Natural killer cell (primary cell): Measurements from ENCODE around the gene MISP3. TPM values are rescaled to one million over a fixed set of nuclear protein-coding genes. Genes with fewer than 3 reads are reported as not detected.

Source experiments
- ATAC-seq, 3 donors: fragments of 150-1000 bp in 2 of 3; fragments of 200-7000 bp in 1 of 3; cut with Tn5 transposase; 1 replicate in 1 of 3; 2 replicates in 2 of 3; pipeline ENCODE4 v1.10.0; 2021; ENCODE audit warnings: mild to moderate bottlenecking in 2 of 3, moderate library complexity in 2 of 3
- DNase-seq, 2 donors: peaks; one replicate each; pipeline versions ENCODE4 v3.0.0 to v3.0.0-alpha.2; 2013 to 2021; ENCODE audit warnings: mixed read lengths in 1 of 2
- H3K27ac ChIP-seq: one replicate; pipeline ENCODE4 v1.5.1; 2013; ENCODE audit warnings: mild to moderate bottlenecking, low read length
- H3K27me3 ChIP-seq: one replicate; pipeline ENCODE4 v1.6.1; 2013; ENCODE audit warnings: low read length; ENCODE audit not compliant: control insufficient read depth, insufficient read depth
- H3K36me3 ChIP-seq: one replicate; pipeline ENCODE4 v1.6.1; 2013; ENCODE audit warnings: low read length; ENCODE audit not compliant: control insufficient read depth, insufficient read depth
- H3K4me1 ChIP-seq: one replicate; pipeline ENCODE4 v1.6.1; 2013; ENCODE audit warnings: low read length; ENCODE audit not compliant: control insufficient read depth, insufficient read depth
- H3K4me3 ChIP-seq: one replicate; pipeline ENCODE4 v1.5.1; 2013; ENCODE audit warnings: low read length
- H3K9me3 ChIP-seq: one replicate; pipeline ENCODE4 v1.6.1; 2013; ENCODE audit warnings: low read length; ENCODE audit not compliant: control insufficient read depth, insufficient read depth
- H3K27ac Mint-ChIP-seq, 2 donors: one replicate each; pipeline ENCODE4 v1.8.0; 2022; ENCODE audit warnings: mild to moderate bottlenecking in 2 of 2, mixed read lengths in 2 of 2, moderate library complexity in 1 of 2
- H3K27me3 Mint-ChIP-seq, 2 donors: one replicate each; pipeline ENCODE4 v1.8.0; 2022; ENCODE audit warnings: low read depth in 2 of 2, mixed read lengths in 2 of 2
- H3K36me3 Mint-ChIP-seq: one replicate; pipeline ENCODE4 v1.8.0; 2022; ENCODE audit warnings: mixed read lengths
- H3K4me1 Mint-ChIP-seq, 2 donors: one replicate each; pipeline ENCODE4 v1.8.0; 2022; ENCODE audit warnings: mixed read lengths in 2 of 2
- H3K4me3 Mint-ChIP-seq: one replicate; pipeline ENCODE4 v1.8.0; 2022; ENCODE audit warnings: mild to moderate bottlenecking, moderate library complexity, mixed read lengths
- H3K9me3 Mint-ChIP-seq, 2 donors: one replicate each; pipeline ENCODE4 v1.8.0; 2022; ENCODE audit warnings: mixed read lengths in 2 of 2
- WGBS: methylation state at CpG from one replicate; pipeline ENCODE4 v1.1.7; 2013; ENCODE audit warnings: missing lambda C conversion rate; ENCODE audit not compliant: insufficient coverage; 5-methylcytosine and 5-hydroxymethylcytosine counted together
- intact Hi-C: fragments of 100-400 bp; cut with micrococcal nuclease; formaldehyde crosslinking; loops from one replicate; pipeline ENCODE4 v1.14.2; 2022
- total RNA-seq, 4 donors: library from RNA; stranded (reverse); fragments of 120-200 nt in 1 of 4; gene quantifications; one replicate each; pipeline versions ENCODE4 v1.2.3 to v1.2.4, GENCODE V29; 2013 to 2022
- TF ChIP-seq, protein P1 (sequence below): fragments of 200-600 bp; IDR thresholded peaks from one replicate; pipeline ENCODE4 v1.8.0; 2022; ENCODE audit warnings: antibody characterized with exemption

Gene MISP3
- total RNA-seq, 3 donors from 2014 or later (not counting 1 experiment from before 2014, with no cell fraction given) = 2.4 to 4.1 (median 2.4) TPM

DNA sequence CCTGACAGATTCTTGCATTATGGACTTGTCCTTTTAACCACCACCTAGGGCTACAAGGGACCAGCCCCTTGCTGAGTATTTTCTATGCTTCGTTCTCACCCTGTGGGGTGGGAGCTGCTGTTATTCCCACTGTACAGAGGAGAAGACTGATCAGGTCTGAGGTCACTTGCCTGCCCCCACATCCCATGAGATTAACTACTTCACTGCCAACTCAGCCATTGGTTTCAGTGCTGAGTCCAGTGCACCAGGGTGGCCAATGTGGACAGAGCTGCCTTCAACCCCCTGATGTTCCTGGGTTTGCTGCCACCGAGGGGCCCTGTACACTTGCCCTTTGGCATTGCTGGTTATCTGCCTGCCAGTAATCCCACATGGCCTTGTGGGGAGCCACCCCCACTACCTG, 38.1 kb downstream of the MISP3 start:
- Mint-ChIP-seq H3K27me3 (no peaks in the 10 kb centered on the region), H3K36me3 (no peaks in the 10 kb centered on the region), H3K4me3 (no peak overlapping the region), H3K9me3 (no peaks in the 10 kb centered on the region), H3K27ac (no peak overlapping the region), H3K4me1 (peaks cover 5 to 21% of the 10 kb centered on the region in 2 donors)
- WGBS = 93% methylated on average over 2 of the region's 2 CpGs
- peaks cover 6% of the 10 kb centered on the region for H3K36me3 ChIP-seq
- ATAC-seq (no peak), DNase-seq (no peak)
- peaks cover 26% of the 10 kb centered on the region for H3K4me1 ChIP-seq
- TF ChIP-seq, protein P1, sequence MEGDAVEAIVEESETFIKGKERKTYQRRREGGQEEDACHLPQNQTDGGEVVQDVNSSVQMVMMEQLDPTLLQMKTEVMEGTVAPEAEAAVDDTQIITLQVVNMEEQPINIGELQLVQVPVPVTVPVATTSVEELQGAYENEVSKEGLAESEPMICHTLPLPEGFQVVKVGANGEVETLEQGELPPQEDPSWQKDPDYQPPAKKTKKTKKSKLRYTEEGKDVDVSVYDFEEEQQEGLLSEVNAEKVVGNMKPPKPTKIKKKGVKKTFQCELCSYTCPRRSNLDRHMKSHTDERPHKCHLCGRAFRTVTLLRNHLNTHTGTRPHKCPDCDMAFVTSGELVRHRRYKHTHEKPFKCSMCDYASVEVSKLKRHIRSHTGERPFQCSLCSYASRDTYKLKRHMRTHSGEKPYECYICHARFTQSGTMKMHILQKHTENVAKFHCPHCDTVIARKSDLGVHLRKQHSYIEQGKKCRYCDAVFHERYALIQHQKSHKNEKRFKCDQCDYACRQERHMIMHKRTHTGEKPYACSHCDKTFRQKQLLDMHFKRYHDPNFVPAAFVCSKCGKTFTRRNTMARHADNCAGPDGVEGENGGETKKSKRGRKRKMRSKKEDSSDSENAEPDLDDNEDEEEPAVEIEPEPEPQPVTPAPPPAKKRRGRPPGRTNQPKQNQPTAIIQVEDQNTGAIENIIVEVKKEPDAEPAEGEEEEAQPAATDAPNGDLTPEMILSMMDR = no peak
- H3K27me3 ChIP-seq = no peaks in the 10 kb centered on the region
- H3K27ac ChIP-seq = no peak overlapping the region
- no peak overlapping the region for H3K4me3 ChIP-seq
- no peaks in the 10 kb centered on the region for H3K9me3 ChIP-seq
- intact Hi-C loops = no loop called here

GRCh38 chr19:14111486-14111885, 38.9 kb downstream of the MISP3 start:
- DNase-seq = no peak
- Mint-ChIP-seq H3K27ac (peak overlapping the region in 1 of 2 donors; percentile 38), H3K36me3 (no peaks in the 10 kb centered on the region), H3K4me1 (peaks cover 13 to 27% of the 10 kb centered on the region in 2 donors), H3K9me3 (no peaks in the 10 kb centered on the region), H3K27me3 (no peaks in the 10 kb centered on the region), H3K4me3 (no peak overlapping the region)
- Histone ChIP-seq H3K4me3 (no peak overlapping the region), H3K9me3 (no peaks in the 10 kb centered on the region), H3K27ac (no peak overlapping the region), H3K4me1 (peaks cover 35% of the 10 kb centered on the region), H3K27me3 (no peaks in the 10 kb centered on the region), H3K36me3 (peaks cover 2% of the 10 kb centered on the region)
- intact Hi-C loops = no loop called here
- ATAC-seq = no peak
- WGBS = 88% methylated on average over 1 of the region's 1 CpG
- TF ChIP-seq, protein P1 = no peak

GRCh38 chr19:14112051-14112808, 39.6 kb downstream of the MISP3 start:
- Mint-ChIP-seq H3K9me3 (no peaks in the 10 kb centered on the region), H3K4me3 (no peak overlapping the region), H3K27ac (no peak overlapping the region), H3K27me3 (no peaks in the 10 kb centered on the region), H3K36me3 (no peaks in the 10 kb centered on the region), H3K4me1 (peaks cover 18 to 35% of the 10 kb centered on the region in 2 donors)
- ATAC-seq (no peak), DNase-seq (no peak)
- 86% methylated on average over 12 of the region's 12 CpGs for WGBS
- intact Hi-C loops = no loop called here
- H3K4me3 ChIP-seq = no peak overlapping the region
- TF ChIP-seq, protein P1 = no peak
- no peaks in the 10 kb centered on the region for H3K9me3 ChIP-seq
- H3K4me1 ChIP-seq = peaks cover 42% of the 10 kb centered on the region
- no peak overlapping the region for H3K27ac ChIP-seq
- H3K27me3 ChIP-seq = no peaks in the 10 kb centered on the region
- H3K36me3 ChIP-seq = peaks cover 2% of the 10 kb centered on the region
